Fibroblast of lung (primary cell): Measurements from ENCODE around the gene CCDC80. TPM values are rescaled to one million over a fixed set of nuclear protein-coding genes. Genes with fewer than 3 reads are reported as not detected.
A peak's percentile ranks its signal among the peaks of the same experiment; 100 is the strongest.

Source experiments
- DNase-seq, 2 donors: peaks; one replicate each; pipeline versions ENCODE4 v3.0.0 to v3.0.0-alpha.2; 2010; ENCODE audit warnings: low read depth in 2 of 2
- H2AFZ ChIP-seq: 2 replicates; pipeline ENCODE4 v1.5.1; 2012; ENCODE audit warnings: low read length, control low read depth, inconsistent platforms
- H3K27ac ChIP-seq: 2 replicates; pipeline ENCODE4 v1.5.1; 2011; ENCODE audit warnings: low read length, control low read depth; ENCODE audit not compliant: insufficient read depth
- H3K27me3 ChIP-seq: 2 replicates; pipeline ENCODE4 v1.5.1; 2011; ENCODE audit warnings: mild to moderate bottlenecking, low read length; ENCODE audit not compliant: control insufficient read depth, insufficient read depth
- H3K36me3 ChIP-seq: 2 replicates; pipeline ENCODE4 v1.5.1; 2011; ENCODE audit warnings: low read length; ENCODE audit not compliant: control insufficient read depth, insufficient read depth
- H3K4me1 ChIP-seq: 2 replicates; pipeline ENCODE4 v1.5.1; 2011; ENCODE audit warnings: low read length; ENCODE audit not compliant: control insufficient read depth, insufficient read depth; ENCODE audit errors: extremely low read depth
- H3K4me2 ChIP-seq: 2 replicates; pipeline ENCODE4 v1.5.1; 2011; ENCODE audit warnings: low read length, control low read depth; ENCODE audit not compliant: insufficient read depth; ENCODE audit errors: extremely low read depth
- H3K4me3 ChIP-seq, 4 experiments: fragments of 200-600 bp in 1 of 4; sonication (generic) in 1 of 4; replicated peaks in 1 of 4; 2 replicates each; pipeline ENCODE4 v1.5.1; 2011 to 2016; ENCODE audit warnings: low read length in 4 of 4, low read depth in 3 of 4, mild to moderate bottlenecking in 3 of 4, control low read depth in 2 of 4, inconsistent platforms in 1 of 4, mixed read lengths in 1 of 4; ENCODE audit not compliant: insufficient read depth in 1 of 4; ENCODE audit errors: control extremely low read depth in 1 of 4
- H3K79me2 ChIP-seq: 2 replicates; pipeline ENCODE4 v1.5.1; 2012; ENCODE audit warnings: mild to moderate bottlenecking, low read length, inconsistent platforms; ENCODE audit not compliant: control insufficient read depth, insufficient read depth
- H3K9ac ChIP-seq: 2 replicates; pipeline ENCODE4 v1.5.1; 2011; ENCODE audit warnings: mild to moderate bottlenecking, low read length, control low read depth; ENCODE audit not compliant: insufficient read depth
- H3K9me3 ChIP-seq: 2 replicates; pipeline ENCODE4 v1.5.1; 2012; ENCODE audit warnings: low read depth, low read length; ENCODE audit not compliant: control insufficient read depth, insufficient read depth
- H4K20me1 ChIP-seq: 2 replicates; pipeline ENCODE4 v1.5.1; 2011; ENCODE audit warnings: low read length; ENCODE audit not compliant: control insufficient read depth, insufficient read depth; ENCODE audit errors: extremely low read depth
- CTCF ChIP-seq, 2 donors: IDR thresholded peaks in 1 of 2; conservative IDR thresholded peaks in 1 of 2; 1 replicate in 1 of 2; 2 replicates in 1 of 2; pipeline ENCODE4 v1.5.1; 2011 to 2012; ENCODE audit warnings: low read length in 2 of 2, control low read depth in 1 of 2, inconsistent platforms in 1 of 2, low read depth in 1 of 2, mild to moderate bottlenecking in 1 of 2
- EZH2 ChIP-seq: IDR thresholded peaks from 2 replicates; pipeline ENCODE4 v1.5.1; 2012; ENCODE audit warnings: low read length, control low read depth, mild to moderate bottlenecking; ENCODE audit errors: missing control alignments
- polyA plus RNA-seq, 2 donors: library from polyadenylated mRNA; depleted of rRNA in 1 of 2; stranded (reverse) in 1 of 2; unstranded in 1 of 2; fragments of >200 nt; gene quantifications; 2 replicates each; pipeline ENCODE4 v1.2.1, GENCODE V29; 2011 to 2012; ENCODE audit warnings: missing spikeins in 1 of 2
- total RNA-seq: library from RNA; depleted of rRNA; stranded (reverse); fragments of >200 nt; gene quantifications from 2 replicates; pipeline ENCODE4 v1.2.1, GENCODE V29; 2014

Gene CCDC80
- total and polyA plus RNA-seq, 2 donors (not counting 1 experiment from before 2014, with no cell fraction given), result 153 to 526 TPM

GRCh38 chr3:112561734-112562529 lies 79.0 kb downstream of the CCDC80 start, which contains the start of the genes ATG3 and SLC35A5:
ATG3 (minus strand) TSS chr3:112561962; CDS start chr3:112561528, 434 bp downstream.
SLC35A5 (plus strand) TSS chr3:112562045; CDS start chr3:112563404, 1,359 bp downstream.
- peak; percentile 98 to 99 for DNase-seq
- peak within 1 kb of the TSS; percentile 81 for H3K9ac ChIP-seq
- peak within 1 kb of the TSS; percentile 89 for H2AFZ ChIP-seq
- H3K4me1 ChIP-seq, result peaks cover 9% of the 10 kb centered on the region
- no peaks in the 10 kb centered on the region for H3K36me3 ChIP-seq
- no peak for TF ChIP-seq EZH2
- no peak for TF ChIP-seq CTCF (conservative IDR thresholded peaks at IDR 0.05 in 1 of 2, IDR thresholded peaks at IDR 0.05 in 1 of 2; ENCODE audit: low read depth in 1 of 2, low read length in 2 of 2)
- H4K20me1 ChIP-seq, result no peaks in the 10 kb centered on the region
- peak within 1 kb of the TSS; percentile 94 for H3K27ac ChIP-seq
- peak within 1 kb of the TSS; percentile 86 for H3K4me2 ChIP-seq
- peak within 1 kb of the TSS; percentile 86 to 98 (median 95) for H3K4me3 ChIP-seq
- no peaks in the 10 kb centered on the region for H3K9me3 ChIP-seq
- peaks cover 42% of the 10 kb centered on the region for H3K79me2 ChIP-seq
- no peaks in the 10 kb centered on the region for H3K27me3 ChIP-seq

- Histone ChIP-seq H3K9ac (peak overlapping the region; percentile 81), H2AFZ (peak overlapping the region; percentile 85), H3K79me2 (peaks cover 42% of the 10 kb centered on the region), H3K9me3 (no peaks in the 10 kb centered on the region), H3K27ac (peak overlapping the region; percentile 94), H3K4me2 (peak overlapping the region; percentile 42), H3K36me3 (no peaks in the 10 kb centered on the region), H3K4me3 (peak overlapping the region; percentile 86 to 98 (median 95)), H3K27me3 (no peaks in the 10 kb centered on the region), H4K20me1 (no peaks in the 10 kb centered on the region), H3K4me1 (peaks cover 9% of the 10 kb centered on the region)
- TF ChIP-seq CTCF (conservative IDR thresholded peaks at IDR 0.05 in 1 of 2, IDR thresholded peaks at IDR 0.05 in 1 of 2; ENCODE audit: low read depth in 1 of 2, low read length in 2 of 2) (no peak), EZH2 (no peak)
- DNase-seq, result no peak
Observed at GRCh38 chr3:112561484-112561733, 79.5 kb downstream of the CCDC80 start.

GRCh38 chr3:112560721-112561483 lies 80.0 kb downstream of the CCDC80 start:
- Histone ChIP-seq H3K27me3 (no peaks in the 10 kb centered on the region), H3K4me2 (peak overlapping the region; percentile 42), H3K4me3 (peak overlapping the region; percentile 86 to 98 (median 95)), H3K9ac (peak overlapping the region; percentile 81), H3K9me3 (no peaks in the 10 kb centered on the region), H4K20me1 (no peaks in the 10 kb centered on the region), H2AFZ (peak overlapping the region; percentile 85), H3K79me2 (peaks cover 44% of the 10 kb centered on the region), H3K4me1 (peaks cover 9% of the 10 kb centered on the region), H3K36me3 (no peaks in the 10 kb centered on the region), H3K27ac (peak overlapping the region; percentile 94)
- peak; percentile 88 for DNase-seq
- TF ChIP-seq EZH2, result no peak
- TF ChIP-seq CTCF (conservative IDR thresholded peaks at IDR 0.05 in 1 of 2, IDR thresholded peaks at IDR 0.05 in 1 of 2; ENCODE audit: low read depth in 1 of 2, low read length in 2 of 2), result no peak
